Caco-2 (cell line): ENCODE measurements around the gene NLRP6. TPM values are rescaled to one million over a fixed set of nuclear protein-coding genes. Genes with fewer than 3 reads are reported as not detected.
"Not testable (repeated sequence)": the region's sequence is repeated elsewhere in the genome, so short reads cannot be mapped to it uniquely, and the experiment has no call there.

ENCODE experiments used
- BruUV-seq: library from RNA; stranded (reverse); fragments of 400-500 nt; replicated peaks from 2 replicates; lab custom pipeline; 2021; lab: Mats Ljungman, UMichigan
- CTCF ChIA-PET: fragments of 300-600 bp; sonication (Branson Sonifier 250); formaldehyde crosslinking; loops from one replicate; lab custom pipeline; 2022; ENCODE audit warnings: antibody characterized with exemption; lab: Charles Lee
- POLR2A ChIA-PET: fragments of 300-600 bp; sonication (Branson Sonifier 250); formaldehyde crosslinking; loops from one replicate; lab custom pipeline; 2022; ENCODE audit warnings: antibody characterized with exemption; lab: Charles Lee
- DNase-seq, 2 experiments: peaks; one replicate each; pipeline versions ENCODE4 v3.0.0 to v3.0.0-alpha.2; 2020 to 2022
- H3K27me3 ChIP-seq: replicated peaks from 2 replicates; pipeline ENCODE4 v1.6.0; 2011; ENCODE audit warnings: low read length; ENCODE audit not compliant: control insufficient read depth, insufficient read depth
- H3K36me3 ChIP-seq: 2 replicates; pipeline ENCODE4 v1.5.1; 2011; ENCODE audit warnings: low read length; ENCODE audit not compliant: control insufficient read depth, insufficient read depth
- H3K4me1 ChIP-seq: fragments of 250-450 bp; sonication (Bioruptor Pico); 2 replicates; pipeline ENCODE4 v1.5.1; 2020; ENCODE audit warnings: mild to moderate bottlenecking
- H3K4me3 ChIP-seq: 2 replicates; pipeline ENCODE4 v1.5.1; 2011; ENCODE audit warnings: low read depth, mild to moderate bottlenecking, control low read depth, low read length
- H3K9me3 ChIP-seq: fragments of 250-450 bp; sonication (Bioruptor Pico); 2 replicates; pipeline ENCODE4 v1.5.1; 2020; ENCODE audit warnings: mild to moderate bottlenecking, moderate library complexity
- H3K27ac Mint-ChIP-seq: one replicate; pipeline ENCODE4 v1.8.0; 2022; ENCODE audit warnings: mixed read lengths; ENCODE audit not compliant: unreplicated experiment
- H3K27me3 Mint-ChIP-seq: one replicate; pipeline ENCODE4 v1.8.0; 2022; ENCODE audit warnings: mixed read lengths; ENCODE audit not compliant: insufficient read depth, unreplicated experiment
- H3K36me3 Mint-ChIP-seq: one replicate; pipeline ENCODE4 v1.8.0; 2022; ENCODE audit warnings: mild to moderate bottlenecking, mixed read lengths; ENCODE audit not compliant: insufficient read depth, unreplicated experiment
- H3K4me1 Mint-ChIP-seq: one replicate; pipeline ENCODE4 v1.8.0; 2022; ENCODE audit warnings: low read depth, mixed read lengths; ENCODE audit not compliant: unreplicated experiment
- H3K4me3 Mint-ChIP-seq: one replicate; pipeline ENCODE4 v1.8.0; 2022; ENCODE audit warnings: mild to moderate bottlenecking, moderate library complexity, mixed read lengths; ENCODE audit not compliant: unreplicated experiment
- H3K9me3 Mint-ChIP-seq: one replicate; pipeline ENCODE4 v1.8.0; 2022; ENCODE audit warnings: mixed read lengths; ENCODE audit not compliant: unreplicated experiment
- intact Hi-C: fragments of 100-400 bp; cut with micrococcal nuclease; formaldehyde crosslinking; loops from one replicate; pipeline ENCODE4 v1.10.0; 2022; ENCODE audit not compliant: unreplicated experiment
- total RNA-seq: library from RNA; stranded (reverse); gene quantifications from 2 replicates; pipeline ENCODE4 v1.2.3, GENCODE V29; 2022
- TF ChIP-seq, protein P1 (sequence below), 2 experiments: fragments of 200-600 bp in 1 of 2; IDR thresholded peaks; 1 replicate in 1 of 2; 2 replicates in 1 of 2; pipeline versions ENCODE4 v1.5.1 to v1.8.0; 2011 to 2022; ENCODE audit warnings: antibody characterized with exemption in 1 of 2, control low read depth in 1 of 2, inconsistent platforms in 1 of 2, low read depth in 1 of 2, low read length in 1 of 2, mild to moderate bottlenecking in 1 of 2, moderate library complexity in 1 of 2; ENCODE audit not compliant: insufficient read depth in 1 of 2, severe bottlenecking in 1 of 2, unreplicated experiment in 1 of 2

NLRP6 gene
- total RNA-seq, 1 experiment from 2014 or later, result not detected

DNA sequence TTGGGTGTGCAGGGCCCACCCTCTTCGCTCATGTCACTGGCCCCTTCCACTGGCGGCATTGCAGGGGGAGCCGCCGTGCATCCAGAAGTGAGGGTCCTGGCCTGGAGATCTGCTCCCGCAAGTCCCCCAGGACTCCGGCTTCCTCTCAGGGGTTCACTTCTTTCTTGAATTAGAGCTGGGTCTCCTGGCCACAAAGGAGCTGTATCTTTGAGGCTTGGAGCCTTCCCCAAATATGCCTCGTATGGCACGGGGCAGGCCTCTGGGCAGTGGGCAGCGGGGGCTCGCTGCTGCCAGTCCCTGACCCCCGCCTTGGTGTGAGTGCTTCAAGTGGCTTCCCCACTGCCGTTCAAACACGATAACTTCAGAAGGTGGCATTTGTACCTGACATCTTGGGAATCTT, 49.8 kb downstream of the NLRP6 start:
- Histone ChIP-seq H3K27me3 (no peaks in the 10 kb centered on the region), H3K36me3 (no peaks in the 10 kb centered on the region), H3K4me1 (peaks cover 15% of the 10 kb centered on the region; the same call in 1 of the 2 replicates), H3K9me3 (peaks cover 7% of the 10 kb centered on the region; the same call in 1 of the 2 replicates), H3K4me3 (no peak overlapping the region)
- TF ChIP-seq, protein P1, sequence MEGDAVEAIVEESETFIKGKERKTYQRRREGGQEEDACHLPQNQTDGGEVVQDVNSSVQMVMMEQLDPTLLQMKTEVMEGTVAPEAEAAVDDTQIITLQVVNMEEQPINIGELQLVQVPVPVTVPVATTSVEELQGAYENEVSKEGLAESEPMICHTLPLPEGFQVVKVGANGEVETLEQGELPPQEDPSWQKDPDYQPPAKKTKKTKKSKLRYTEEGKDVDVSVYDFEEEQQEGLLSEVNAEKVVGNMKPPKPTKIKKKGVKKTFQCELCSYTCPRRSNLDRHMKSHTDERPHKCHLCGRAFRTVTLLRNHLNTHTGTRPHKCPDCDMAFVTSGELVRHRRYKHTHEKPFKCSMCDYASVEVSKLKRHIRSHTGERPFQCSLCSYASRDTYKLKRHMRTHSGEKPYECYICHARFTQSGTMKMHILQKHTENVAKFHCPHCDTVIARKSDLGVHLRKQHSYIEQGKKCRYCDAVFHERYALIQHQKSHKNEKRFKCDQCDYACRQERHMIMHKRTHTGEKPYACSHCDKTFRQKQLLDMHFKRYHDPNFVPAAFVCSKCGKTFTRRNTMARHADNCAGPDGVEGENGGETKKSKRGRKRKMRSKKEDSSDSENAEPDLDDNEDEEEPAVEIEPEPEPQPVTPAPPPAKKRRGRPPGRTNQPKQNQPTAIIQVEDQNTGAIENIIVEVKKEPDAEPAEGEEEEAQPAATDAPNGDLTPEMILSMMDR (IDR thresholded peaks at IDR 0.05; ENCODE audit: insufficient read depth in 1 of 2, low read depth in 1 of 2, low read length in 1 of 2, severe bottlenecking in 1 of 2, unreplicated experiment in 1 of 2), result no peak
- DNase-seq, result no peak
- H3K4me3 Mint-ChIP-seq, result no peak overlapping the region
- H3K4me1 Mint-ChIP-seq, result peaks cover 10% of the 10 kb centered on the region
- H3K27ac Mint-ChIP-seq, result no peak overlapping the region
- no peaks in the 10 kb centered on the region for H3K27me3 Mint-ChIP-seq
- H3K9me3 Mint-ChIP-seq, result no peaks in the 10 kb centered on the region
- POLR2A ChIA-PET, result no interaction called here
- CTCF ChIA-PET, result interaction anchor here (0.6 kb wide), 1 partner anchor 217 kb away, joined by 3 read pairs; no protein-coding TSS in a partner anchor
- intact Hi-C loops, result no loop called here
- peaks cover 14% of the 10 kb centered on the region for H3K36me3 Mint-ChIP-seq
- no TSS peak for BruUV-seq

DNA sequence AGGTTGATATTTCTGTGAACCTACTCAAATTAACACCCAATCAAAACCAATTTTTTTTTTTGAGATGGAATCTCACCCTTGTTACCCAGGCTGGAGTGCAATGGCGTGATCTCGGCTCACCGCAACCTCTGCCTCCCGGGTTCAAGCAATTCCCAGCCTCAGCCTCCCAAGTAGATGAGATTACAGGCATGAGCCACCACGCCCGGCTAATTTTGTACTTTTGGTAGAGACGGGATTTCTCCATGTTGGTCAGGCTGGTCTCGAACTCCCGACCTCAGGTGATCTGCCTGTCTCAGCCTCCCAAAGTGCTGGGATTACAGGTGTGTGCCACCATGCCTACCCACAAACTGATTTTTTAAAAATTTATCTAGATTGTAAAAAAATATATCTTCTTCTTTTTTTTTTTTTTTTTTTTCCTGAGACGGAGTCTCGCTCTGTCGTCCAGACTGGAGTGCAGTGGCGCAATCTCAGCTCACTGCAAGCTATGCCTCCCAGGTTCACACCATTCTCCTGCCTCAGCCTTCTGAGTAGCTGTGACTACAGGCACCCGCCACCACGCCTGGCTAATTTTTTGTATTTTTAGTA, 50.4 kb downstream of the NLRP6 start:
- DNase-seq, H3K4me3 Mint-ChIP-seq, intact Hi-C loops, H3K4me3 ChIP-seq, H3K27me3 ChIP-seq, POLR2A ChIA-PET, H3K27me3 Mint-ChIP-seq, H3K36me3 ChIP-seq, H3K9me3 Mint-ChIP-seq: not testable (repeated sequence)
- peaks cover 14% of the 10 kb centered on the region for H3K36me3 Mint-ChIP-seq
- H3K4me1 Mint-ChIP-seq, result peaks cover 13% of the 10 kb centered on the region
- CTCF ChIA-PET, result interaction anchor here (0.6 to 1.0 kb wide), 3 partner anchors 15 to 216 kb away, joined by 3 to 6 read pairs (median 3); no protein-coding TSS in a partner anchor
- H3K27ac Mint-ChIP-seq, result peak overlapping the region; percentile 82
- H3K9me3 ChIP-seq, result peaks cover 10% of the 10 kb centered on the region; the same call in 1 of the 2 replicates
- peaks cover 15% of the 10 kb centered on the region; the same call in 1 of the 2 replicates for H3K4me1 ChIP-seq
- TSS peak; percentile 83 for BruUV-seq

DNA sequence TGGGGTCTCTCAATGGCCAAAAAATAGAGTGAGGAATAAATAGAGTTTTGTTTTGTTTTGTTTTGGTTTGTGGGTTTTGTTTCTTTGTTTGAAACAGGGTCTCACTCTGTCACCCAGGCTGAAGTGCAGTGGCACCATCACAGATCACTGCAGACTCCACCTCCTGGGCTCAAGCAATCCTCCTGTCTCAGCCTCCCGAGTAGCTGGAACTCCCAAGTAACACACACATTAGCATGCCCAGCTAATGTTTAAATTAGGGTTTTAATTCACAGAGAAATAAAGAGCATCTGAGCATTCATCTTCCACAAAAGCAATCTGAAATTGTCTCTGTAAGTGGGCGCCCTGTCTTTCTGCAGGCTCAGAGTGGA, 51.7 kb downstream of the NLRP6 start:
- Mint-ChIP-seq H3K27me3 (no peaks in the 10 kb centered on the region), H3K9me3 (no peaks in the 10 kb centered on the region), H3K36me3 (peaks cover 14% of the 10 kb centered on the region), H3K27ac (peak overlapping the region; percentile 82), H3K4me3 (peak overlapping the region; percentile 34), H3K4me1 (peaks cover 23% of the 10 kb centered on the region)
- Histone ChIP-seq H3K27me3 (no peaks in the 10 kb centered on the region), H3K9me3 (peaks cover 10% of the 10 kb centered on the region; the same call in 1 of the 2 replicates), H3K4me1 (peaks cover 19% of the 10 kb centered on the region), H3K36me3 (no peaks in the 10 kb centered on the region), H3K4me3 (no peak overlapping the region)
- TF ChIP-seq, protein P1 (IDR thresholded peaks at IDR 0.05; ENCODE audit: insufficient read depth in 1 of 2, low read depth in 1 of 2, low read length in 1 of 2, severe bottlenecking in 1 of 2, unreplicated experiment in 1 of 2), result no peak
- DNase-seq, result no peak
- ChIA-PET POLR2A (interaction anchor here (1.0 kb wide), 1 partner anchor 26 kb away, joined by 3 read pairs; no protein-coding TSS in a partner anchor), CTCF (interaction anchor here (1.0 kb wide), 1 partner anchor 17 kb away, joined by 3 read pairs; no protein-coding TSS in a partner anchor)
- intact Hi-C loops, result no loop called here
- TSS peak; percentile 65 for BruUV-seq
